Activated CD4-positive, alpha-beta T cell treated with anti-CD3 and anti-CD28 coated beads for 1 hour (primary cell): ENCODE measurements around the gene CACNA1F.

ENCODE experiments used
- DNase-seq: peaks from one replicate; pipeline ENCODE4 v3.0.0-alpha.2; 2020

Gene CACNA1F

GRCh38 chrX:49227726-49228125, 5.4 kb downstream of the CACNA1F start:
- no peak for DNase-seq

- DNase-seq = no peak
These were observed 6.2 kb downstream of the CACNA1F start for GRCh38 chrX:49226946-49227345.

- DNase-seq = no peak
These were observed 7.3 kb downstream of the CACNA1F start for GRCh38 chrX:49225858-49226257.

- no peak for DNase-seq
These were observed 11.3 kb downstream of the CACNA1F start for GRCh38 chrX:49221868-49222267.

GRCh38 chrX:49220100-49220499, 13.0 kb downstream of the CACNA1F start:
- DNase-seq = no peak

GRCh38 chrX:49214996-49215526, 18.1 kb downstream of the CACNA1F start:
- no peak for DNase-seq

GRCh38 chrX:49214416-49214815, 18.7 kb downstream of the CACNA1F start:
- DNase-seq = no peak

GRCh38 chrX:49212861-49213260, 20.3 kb downstream of the CACNA1F start:
- DNase-seq = no peak

- no peak for DNase-seq
These were observed 20.9 kb downstream of the CACNA1F start for GRCh38 chrX:49212209-49212608.

- DNase-seq = no peak
These were observed 22.1 kb downstream of the CACNA1F start for GRCh38 chrX:49211074-49211473.

GRCh38 chrX:49210406-49210805, 22.7 kb downstream of the CACNA1F start:
- no peak for DNase-seq

GRCh38 chrX:49209434-49210251, 23.5 kb downstream of the CACNA1F start:
- no peak for DNase-seq

GRCh38 chrX:49208399-49208798, 24.7 kb downstream of the CACNA1F start:
- no peak for DNase-seq

GRCh38 chrX:49206543-49206942, 26.6 kb downstream of the CACNA1F start:
- no peak for DNase-seq

GRCh38 chrX:49205443-49205842, 27.7 kb downstream of the CACNA1F start:
- no peak for DNase-seq

- no peak for DNase-seq
These were observed 28.4 kb downstream of the CACNA1F start for GRCh38 chrX:49204709-49205108.

GRCh38 chrX:49204017-49204416, 29.1 kb downstream of the CACNA1F start:
- no peak for DNase-seq

- DNase-seq = no peak
These were observed 29.6 kb downstream of the CACNA1F start for GRCh38 chrX:49203536-49203935.

GRCh38 chrX:49202022-49202421, 31.1 kb downstream of the CACNA1F start:
- DNase-seq = no peak

GRCh38 chrX:49199906-49200771, 33.0 kb downstream of the CACNA1F start, which contains the start of gene SYP:
Gene SYP (minus strand): TSS chrX:49200193. CDS start chrX:49200186, 7 bp downstream.
- peak; percentile 84 for DNase-seq

GRCh38 chrX:49199315-49199595, 33.9 kb downstream of the CACNA1F start:
- DNase-seq = no peak

GRCh38 chrX:49198540-49199314, 34.4 kb downstream of the CACNA1F start:
- no peak for DNase-seq

- DNase-seq = no peak
These were observed 35.5 kb downstream of the CACNA1F start for GRCh38 chrX:49197543-49198087.
